D721Med (cell line): ENCODE data around the gene RGCC.
"Not testable (repeated sequence)": the region's sequence is repeated elsewhere in the genome, so short reads cannot be mapped to it uniquely, and the experiment has no call there.

ENCODE experiments used
- DNase-seq: peaks from one replicate; pipeline ENCODE4 v3.0.0; 2011; ENCODE audit warnings: low spot score; ENCODE audit not compliant: insufficient read length
- FAIRE-seq: peaks from 2 replicates; lab custom pipeline; 2011; peaks lifted over from hg19 to GRCh38; lab: Jason Lieb, UNC
- CTCF ChIP-seq: IDR thresholded peaks from 2 replicates; pipeline ENCODE4 v1.5.1; 2012; ENCODE audit warnings: mild to moderate bottlenecking, control low read depth; ENCODE audit not compliant: insufficient read depth; ENCODE audit errors: missing control alignments

The RGCC gene

GRCh38 chr13:41413872-41414271, 43.5 kb upstream of the RGCC start:
- no peak for FAIRE-seq
- DNase-seq, result no peak
- no peak for TF ChIP-seq CTCF

GRCh38 chr13:41416276-41416675, 41.1 kb upstream of the RGCC start:
- FAIRE-seq (no peak), DNase-seq (no peak)
- TF ChIP-seq CTCF, result no peak

GRCh38 chr13:41418027-41418426, 39.3 kb upstream of the RGCC start:
- no peak for TF ChIP-seq CTCF
- no peak for FAIRE-seq
- DNase-seq, result no peak

GRCh38 chr13:41418731-41419130, 38.6 kb upstream of the RGCC start:
- FAIRE-seq, result no peak
- no peak for DNase-seq
- TF ChIP-seq CTCF, result no peak

GRCh38 chr13:41419206-41419605, 38.1 kb upstream of the RGCC start:
- FAIRE-seq, result no peak

GRCh38 chr13:41420146-41420545, 37.2 kb upstream of the RGCC start:
- DNase-seq, result no peak
- no peak for TF ChIP-seq CTCF
- no peak for FAIRE-seq

More at GRCh38 chr13:41419206-41419605, 38.1 kb upstream of the RGCC start:
- DNase-seq, result no peak
- no peak for TF ChIP-seq CTCF

- FAIRE-seq, result not testable (repeated sequence)
These were observed 36.0 kb upstream of the RGCC start for GRCh38 chr13:41421330-41421729.

GRCh38 chr13:41421983-41422382, 35.4 kb upstream of the RGCC start:
- FAIRE-seq, DNase-seq: not testable (repeated sequence)

More at GRCh38 chr13:41421330-41421729, 36.0 kb upstream of the RGCC start:
- DNase-seq, result not testable (repeated sequence)

- FAIRE-seq, DNase-seq: not testable (repeated sequence)
These were observed 34.1 kb upstream of the RGCC start for GRCh38 chr13:41423259-41423658.

GRCh38 chr13:41424675-41425074, 32.7 kb upstream of the RGCC start:
- not testable (repeated sequence) for FAIRE-seq, DNase-seq
